GM12875 (cell line): ENCODE results near the gene RNF151.
A peak's percentile ranks its signal among the peaks of the same experiment; 100 is the strongest.
"Not testable (repeated sequence)": the region's sequence is repeated elsewhere in the genome, so short reads cannot be mapped to it uniquely, and the experiment has no call there.

Experiments
- H3K4me3 ChIP-seq: one replicate; pipeline ENCODE4 v1.5.1; 2011; ENCODE audit warnings: low read depth, low read length, control low read depth
- TF ChIP-seq, protein P1 (sequence below): IDR thresholded peaks from 2 replicates; pipeline ENCODE4 v1.5.1; 2011; ENCODE audit warnings: low read depth, mild to moderate bottlenecking, control low read depth, inconsistent platforms, low read length, moderate library complexity, borderline replicate concordance; ENCODE audit not compliant: insufficient read depth

Gene RNF151

GRCh38 chr16:1946495-1947368, 19.9 kb upstream of the RNF151 start:
- TF ChIP-seq, protein P1, sequence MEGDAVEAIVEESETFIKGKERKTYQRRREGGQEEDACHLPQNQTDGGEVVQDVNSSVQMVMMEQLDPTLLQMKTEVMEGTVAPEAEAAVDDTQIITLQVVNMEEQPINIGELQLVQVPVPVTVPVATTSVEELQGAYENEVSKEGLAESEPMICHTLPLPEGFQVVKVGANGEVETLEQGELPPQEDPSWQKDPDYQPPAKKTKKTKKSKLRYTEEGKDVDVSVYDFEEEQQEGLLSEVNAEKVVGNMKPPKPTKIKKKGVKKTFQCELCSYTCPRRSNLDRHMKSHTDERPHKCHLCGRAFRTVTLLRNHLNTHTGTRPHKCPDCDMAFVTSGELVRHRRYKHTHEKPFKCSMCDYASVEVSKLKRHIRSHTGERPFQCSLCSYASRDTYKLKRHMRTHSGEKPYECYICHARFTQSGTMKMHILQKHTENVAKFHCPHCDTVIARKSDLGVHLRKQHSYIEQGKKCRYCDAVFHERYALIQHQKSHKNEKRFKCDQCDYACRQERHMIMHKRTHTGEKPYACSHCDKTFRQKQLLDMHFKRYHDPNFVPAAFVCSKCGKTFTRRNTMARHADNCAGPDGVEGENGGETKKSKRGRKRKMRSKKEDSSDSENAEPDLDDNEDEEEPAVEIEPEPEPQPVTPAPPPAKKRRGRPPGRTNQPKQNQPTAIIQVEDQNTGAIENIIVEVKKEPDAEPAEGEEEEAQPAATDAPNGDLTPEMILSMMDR, result 0 out of 2 replicates have a peak, but pooled peaks have one; percentile 3
- no peak overlapping the region for H3K4me3 ChIP-seq

GRCh38 chr16:1947369-1947670, 19.3 kb upstream of the RNF151 start:
- TF ChIP-seq, protein P1, result no peak
- H3K4me3 ChIP-seq, result no peak overlapping the region

DNA sequence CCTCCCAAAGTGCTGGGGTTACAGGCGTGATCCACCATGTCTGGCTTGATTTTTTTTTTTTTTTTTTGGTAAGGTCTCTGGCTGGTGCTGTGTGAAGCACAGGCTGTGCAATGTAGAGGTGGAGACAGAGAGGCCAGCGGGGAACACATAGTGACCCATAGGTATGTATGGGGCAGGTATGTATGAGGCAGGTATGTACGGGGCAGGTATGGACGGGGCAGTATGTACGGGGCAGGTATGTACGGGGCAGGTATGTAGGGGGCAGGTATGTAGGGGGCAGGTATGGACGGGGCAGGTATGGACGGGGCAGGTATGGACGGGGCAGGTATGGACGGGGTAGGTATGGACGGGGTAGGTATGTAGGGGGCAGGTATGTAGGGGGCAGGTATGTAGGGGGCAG, 17.1 kb upstream of the RNF151 start:
- no peak overlapping the region for H3K4me3 ChIP-seq
- TF ChIP-seq, protein P1, result no peak

GRCh38 chr16:1950047-1950446, 16.6 kb upstream of the RNF151 start:
- TF ChIP-seq, protein P1, result no peak
- no peak overlapping the region for H3K4me3 ChIP-seq

GRCh38 chr16:1950559-1950958, 16.1 kb upstream of the RNF151 start:
- H3K4me3 ChIP-seq, result no peak overlapping the region
- TF ChIP-seq, protein P1, result no peak

GRCh38 chr16:1953734-1954133, 12.9 kb upstream of the RNF151 start:
- H3K4me3 ChIP-seq, result no peak overlapping the region
- TF ChIP-seq, protein P1, result no peak

DNA sequence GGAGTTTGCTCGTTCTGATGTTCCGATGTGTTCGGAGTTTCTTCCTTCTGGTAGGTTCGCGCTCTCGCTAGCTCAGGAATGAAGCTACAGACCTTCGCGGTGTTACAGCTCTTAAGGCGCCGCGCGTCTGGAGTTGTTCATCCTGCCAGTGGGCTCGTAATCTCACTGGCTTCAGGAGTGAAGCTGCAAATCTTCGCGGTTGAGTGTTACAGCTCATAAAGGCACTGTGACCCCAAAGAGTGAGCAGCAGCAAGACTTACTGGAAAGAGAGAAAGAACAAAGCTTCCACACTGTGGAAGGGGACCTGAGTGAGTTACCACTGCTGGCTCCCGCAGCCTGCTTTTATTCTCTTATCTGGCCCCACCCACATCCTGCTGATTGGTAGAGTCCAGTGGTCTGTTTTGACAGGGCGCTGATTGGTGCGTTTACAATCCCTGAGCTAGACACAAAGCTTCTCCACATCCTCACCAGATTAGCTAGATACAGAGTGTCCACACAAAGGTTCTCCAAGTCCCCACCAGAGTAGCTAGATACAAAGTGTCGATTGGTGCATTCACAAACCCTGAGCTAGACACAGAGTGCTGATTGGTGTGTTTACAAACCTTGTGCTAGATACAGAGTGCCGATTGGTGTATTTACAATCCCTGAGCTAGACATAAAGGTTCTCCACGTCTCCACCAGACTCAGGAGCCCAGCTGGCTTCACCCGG, 9.1 kb upstream of the RNF151 start:
- not testable (repeated sequence) for H3K4me3 ChIP-seq

- H3K4me3 ChIP-seq, result not testable (repeated sequence)
These were observed 8.5 kb upstream of the RNF151 start for GRCh38 chr16:1958143-1958491.
